Purkinje cell (primary cell): ENCODE data around the gene LUM. TPM values are rescaled to one million over a fixed set of nuclear protein-coding genes. Genes with fewer than 3 reads are reported as not detected.

Experiments
- polyA plus RNA-seq: library from polyadenylated mRNA; unstranded; fragments of >200 nt; fragmentation: Nextera tagmentation; gene quantifications from 2 replicates; pipeline ENCODE4 v1.2.1, GENCODE V29; 2014

LUM gene, protein sequence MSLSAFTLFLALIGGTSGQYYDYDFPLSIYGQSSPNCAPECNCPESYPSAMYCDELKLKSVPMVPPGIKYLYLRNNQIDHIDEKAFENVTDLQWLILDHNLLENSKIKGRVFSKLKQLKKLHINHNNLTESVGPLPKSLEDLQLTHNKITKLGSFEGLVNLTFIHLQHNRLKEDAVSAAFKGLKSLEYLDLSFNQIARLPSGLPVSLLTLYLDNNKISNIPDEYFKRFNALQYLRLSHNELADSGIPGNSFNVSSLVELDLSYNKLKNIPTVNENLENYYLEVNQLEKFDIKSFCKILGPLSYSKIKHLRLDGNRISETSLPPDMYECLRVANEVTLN
- not detected in 2 replicates for polyA plus RNA-seq

DNA sequence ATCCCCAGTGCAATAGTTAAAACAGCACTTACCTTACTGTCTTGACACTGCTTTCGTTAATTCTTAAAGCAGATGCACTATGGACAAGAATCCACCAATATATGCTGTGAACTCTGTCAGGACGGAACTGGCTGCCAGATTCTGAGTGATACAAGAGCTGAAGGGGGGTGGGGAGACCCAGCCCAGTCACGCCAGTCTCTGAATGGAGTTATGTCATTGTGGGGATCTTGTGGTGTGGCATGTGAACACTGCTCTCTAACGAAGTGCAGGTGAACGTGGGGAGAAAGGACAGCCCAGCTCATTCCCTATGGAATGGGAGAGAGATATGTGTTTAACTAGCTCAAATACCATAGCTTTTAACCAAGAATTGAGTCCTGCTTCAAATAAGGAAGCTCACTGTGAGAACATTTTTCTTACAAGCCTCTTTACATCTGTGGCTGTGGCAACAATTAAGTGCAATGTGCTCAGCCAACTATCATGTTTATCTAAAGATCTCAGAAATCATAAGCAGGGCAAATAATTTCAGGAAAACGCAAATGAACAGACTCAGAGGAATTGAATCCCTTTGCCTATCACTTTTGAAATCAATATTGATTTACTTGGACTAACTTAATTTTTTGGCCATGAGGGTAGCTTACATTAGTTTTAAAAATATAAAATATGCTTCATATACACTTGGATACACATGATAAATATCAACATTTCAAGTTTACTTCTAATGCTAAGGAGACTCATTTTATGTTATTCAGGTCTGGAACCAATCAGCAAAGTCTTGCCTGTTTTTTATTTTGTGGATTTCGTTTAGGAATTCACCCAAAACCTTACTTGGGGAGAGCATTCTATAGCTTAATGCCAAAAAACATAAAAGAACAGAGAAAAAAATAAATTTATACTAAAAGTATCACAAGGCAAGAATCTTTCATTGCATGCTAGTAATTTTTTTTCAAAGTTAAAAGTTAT lies at the start of gene LUM:
Gene LUM (minus strand): TSS at position 129 of the 960 bp plus-strand sequence. CDS start 2,515 bp downstream, outside the sequence.

DNA sequence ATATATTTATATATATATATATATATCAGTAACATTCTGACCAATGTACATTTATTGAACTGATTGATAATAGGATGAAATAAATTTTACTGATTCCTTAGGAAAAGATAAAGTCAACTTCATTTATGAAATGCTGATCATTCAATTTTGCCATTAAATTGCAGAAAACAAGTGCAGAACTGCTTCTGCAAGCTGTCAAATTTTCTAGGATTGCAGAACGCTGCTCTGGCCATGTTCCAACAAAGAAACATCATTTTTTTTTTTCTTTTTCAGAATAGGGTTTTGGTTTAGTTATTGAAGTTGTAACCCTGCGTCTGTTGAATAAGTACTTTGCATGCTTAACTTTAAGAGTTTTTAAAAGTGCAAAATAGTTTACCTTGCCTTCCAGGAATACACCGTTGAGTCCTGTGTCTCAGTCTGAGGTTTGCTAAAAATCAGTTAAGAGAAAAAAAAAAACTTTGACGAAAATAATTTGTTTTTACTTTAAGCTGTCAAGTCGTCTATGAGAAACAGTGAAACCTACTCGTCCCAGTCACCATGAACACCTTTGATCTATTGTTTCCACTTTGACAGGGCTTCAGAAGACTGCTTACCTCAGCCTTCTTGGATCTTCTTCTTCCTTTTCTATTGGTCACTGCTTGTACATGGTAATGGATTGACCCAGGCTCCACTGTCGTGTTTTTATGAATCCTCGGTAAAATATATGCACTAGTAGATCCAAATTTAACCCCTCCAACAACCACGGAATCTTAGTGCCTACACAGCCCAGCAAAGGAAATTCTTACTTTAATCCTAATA lies 53.7 kb downstream of the LUM start, which contains the start of gene KERA:
Gene KERA (minus strand): TSS at position 657 of the 798 bp plus-strand sequence. CDS start 1,743 bp downstream, outside the sequence.

Other genes starting within 250 kb of the LUM start
- not detected in 2 replicates for gene CCER1, start 156.3 kb downstream of the LUM start, polyA plus RNA-seq
- gene EPYC, start 106.5 kb downstream of the LUM start, polyA plus RNA-seq: not detected in 2 replicates
- gene KERA, start 53.5 kb downstream of the LUM start, polyA plus RNA-seq: not detected in 2 replicates
- gene DCN, start 71.3 kb upstream of the LUM start, polyA plus RNA-seq: 5.3 and 12.2 TPM in 2 replicates